ENCODE measurements around the gene PAGE5.

Gene PAGE5

GRCh38 chrX:55220119-55220794 lies at the start of gene PAGE5:
Gene PAGE5, plus strand, starts transcription at chrX:55220346. Its CDS starts 1,037 bp downstream, at chrX:55221383.
- DNase-seq = no peak

- no peak for DNase-seq
Measured at GRCh38 chrX:55187281-55187680, 32.9 kb upstream of the PAGE5 start.

- no peak for DNase-seq
Measured at GRCh38 chrX:55196688-55197087, 23.5 kb upstream of the PAGE5 start.

- DNase-seq = no peak
Measured at GRCh38 chrX:55201930-55202579, 18.1 kb upstream of the PAGE5 start.

GRCh38 chrX:55206162-55206941 lies 13.8 kb upstream of the PAGE5 start:
- DNase-seq = no peak

GRCh38 chrX:55210931-55211677 lies 9.0 kb upstream of the PAGE5 start:
- no peak for DNase-seq

GRCh38 chrX:55213381-55213780 lies 6.8 kb upstream of the PAGE5 start:
- DNase-seq = no peak

- no peak for DNase-seq
Measured at GRCh38 chrX:55240788-55241340, 20.7 kb downstream of the PAGE5 start.

GRCh38 chrX:55253528-55253927 lies 33.4 kb downstream of the PAGE5 start:
- no peak for DNase-seq

GRCh38 chrX:55260806-55261205 lies 40.7 kb downstream of the PAGE5 start:
- DNase-seq = no peak

- no peak for DNase-seq
Measured at GRCh38 chrX:55264816-55265215, 44.7 kb downstream of the PAGE5 start, which contains the start of gene PAGE3. Gene PAGE3, minus strand, starts transcription at chrX:55264916. Its CDS starts 1,013 bp downstream, at chrX:55263903.

All from cortex of kidney (tissue), 1 donor.